ENCODE results near the gene ADAMTS10.
"Not testable (repeated sequence)": the region's sequence is repeated elsewhere in the genome, so short reads cannot be mapped to it uniquely, and the experiment has no call there.

ADAMTS10 gene

GRCh38 chr19:8626842-8627241 lies 16.3 kb upstream of the ADAMTS10 start:
- no peak for DNase-seq (ENCODE audit: low spot score)

GRCh38 chr19:8622886-8623285 lies 12.4 kb upstream of the ADAMTS10 start:
- DNase-seq (ENCODE audit: low spot score) = not testable (repeated sequence)

- DNase-seq (ENCODE audit: low spot score) = no peak
Observed at GRCh38 chr19:8618751-8619150, 8.2 kb upstream of the ADAMTS10 start.

- no peak for DNase-seq (ENCODE audit: low spot score)
Observed at GRCh38 chr19:8617984-8618383, 7.5 kb upstream of the ADAMTS10 start.

GRCh38 chr19:8617325-8617724 lies 6.8 kb upstream of the ADAMTS10 start:
- DNase-seq (ENCODE audit: low spot score) = not testable (repeated sequence)

GRCh38 chr19:8616861-8617260 lies 6.3 kb upstream of the ADAMTS10 start:
- no peak for DNase-seq (ENCODE audit: low spot score)

GRCh38 chr19:8615813-8616596 lies 5.5 kb upstream of the ADAMTS10 start:
- peak; percentile 75 for DNase-seq (ENCODE audit: low spot score)

GRCh38 chr19:8615024-8615423 lies 4.5 kb upstream of the ADAMTS10 start:
- no peak for DNase-seq (ENCODE audit: low spot score)

GRCh38 chr19:8614455-8614854 lies 3.9 kb upstream of the ADAMTS10 start:
- no peak for DNase-seq (ENCODE audit: low spot score)

GRCh38 chr19:8612807-8613171 lies 2.3 kb upstream of the ADAMTS10 start:
- no peak for DNase-seq (ENCODE audit: low spot score)

- DNase-seq (ENCODE audit: low spot score) = no peak
Observed at GRCh38 chr19:8611877-8612806, 1.6 kb upstream of the ADAMTS10 start.

- DNase-seq (ENCODE audit: low spot score) = no peak
Observed at GRCh38 chr19:8611391-8611876, 919 bp upstream of the ADAMTS10 start.

GRCh38 chr19:8610936-8611300 lies 403 bp upstream of the ADAMTS10 start:
- no peak for DNase-seq (ENCODE audit: low spot score)

- peak; percentile 82 for DNase-seq (ENCODE audit: low spot score)
Observed at GRCh38 chr19:8609279-8610040, 1.1 kb downstream of the ADAMTS10 start.

GRCh38 chr19:8608941-8609278 lies 1.6 kb downstream of the ADAMTS10 start:
- DNase-seq (ENCODE audit: low spot score) = no peak

- no peak for DNase-seq (ENCODE audit: low spot score)
Observed at GRCh38 chr19:8607386-8607785, 3.1 kb downstream of the ADAMTS10 start.

GRCh38 chr19:8605514-8605913 lies 5.0 kb downstream of the ADAMTS10 start:
- DNase-seq (ENCODE audit: low spot score) = no peak

- DNase-seq (ENCODE audit: low spot score) = no peak
Observed at GRCh38 chr19:8601796-8602195, 8.7 kb downstream of the ADAMTS10 start.

- no peak for DNase-seq (ENCODE audit: low spot score)
Observed at GRCh38 chr19:8600816-8601215, 9.7 kb downstream of the ADAMTS10 start.

- DNase-seq (ENCODE audit: low spot score) = no peak
Observed at GRCh38 chr19:8600064-8600463, 10.5 kb downstream of the ADAMTS10 start.

- DNase-seq (ENCODE audit: low spot score) = no peak
Observed at GRCh38 chr19:8596168-8596567, 14.3 kb downstream of the ADAMTS10 start.

GRCh38 chr19:8595651-8596050 lies 14.9 kb downstream of the ADAMTS10 start:
- no peak for DNase-seq (ENCODE audit: low spot score)

Data from ecto neural progenitor cell (in vitro differentiated cells).